Stimulated activated CD8-positive, alpha-beta memory T cell treated with anti-CD3 and anti-CD28 coated beads, Interleukin-12 subunit alpha, Interleukin-12 subunit beta, amount 100 ng/mL, for 1 hour (primary cell): ENCODE data around the gene HGD.
A peak's percentile ranks its signal among the peaks of the same experiment; 100 is the strongest.
"Not testable (repeated sequence)": the region's sequence is repeated elsewhere in the genome, so short reads cannot be mapped to it uniquely, and the experiment has no call there.

ENCODE experiments used
- DNase-seq: peaks from one replicate; pipeline ENCODE4 v3.0.0-alpha.2; 2020; ENCODE audit warnings: low read depth

Gene HGD

GRCh38 chr3:120638820-120639219 is 43.2 kb downstream of the HGD start:
- DNase-seq = not testable (repeated sequence)

- no peak for DNase-seq
Measured at GRCh38 chr3:120637851-120638559, 44.0 kb downstream of the HGD start.

- DNase-seq = no peak
Measured at GRCh38 chr3:120636795-120637401, 45.1 kb downstream of the HGD start.

GRCh38 chr3:120634539-120634938 is 47.5 kb downstream of the HGD start:
- DNase-seq = no peak

- no peak for DNase-seq
Measured at GRCh38 chr3:120625159-120625586, 56.9 kb downstream of the HGD start.

GRCh38 chr3:120623727-120624093 is 58.3 kb downstream of the HGD start:
- no peak for DNase-seq

- no peak for DNase-seq
Measured at GRCh38 chr3:120622870-120623726, 58.9 kb downstream of the HGD start.

GRCh38 chr3:120622457-120622856 is 59.6 kb downstream of the HGD start:
- DNase-seq = no peak

GRCh38 chr3:120616745-120617144 is 65.3 kb downstream of the HGD start:
- not testable (repeated sequence) for DNase-seq

GRCh38 chr3:120615847-120616609 is 66.0 kb downstream of the HGD start:
- DNase-seq = no peak

GRCh38 chr3:120614765-120615164 is 67.3 kb downstream of the HGD start:
- no peak for DNase-seq

- no peak for DNase-seq
Measured at GRCh38 chr3:120608506-120608905, 73.5 kb downstream of the HGD start.

GRCh38 chr3:120604784-120605183 is 77.3 kb downstream of the HGD start:
- DNase-seq = no peak

- DNase-seq = no peak
Measured at GRCh38 chr3:120604382-120604781, 77.7 kb downstream of the HGD start.

- DNase-seq = no peak
Measured at GRCh38 chr3:120602682-120603081, 79.4 kb downstream of the HGD start.

GRCh38 chr3:120601554-120601953 is 80.5 kb downstream of the HGD start:
- no peak for DNase-seq

GRCh38 chr3:120599211-120599610 is 82.8 kb downstream of the HGD start:
- DNase-seq = no peak

GRCh38 chr3:120597445-120598049 is 84.5 kb downstream of the HGD start:
- no peak for DNase-seq

GRCh38 chr3:120596853-120597223 is 85.2 kb downstream of the HGD start:
- no peak for DNase-seq

GRCh38 chr3:120596116-120596852 is 85.8 kb downstream of the HGD start, which contains the start of gene NDUFB4:
Gene NDUFB4, plus strand, starts transcription at chr3:120596336. Its CDS starts 24 bp downstream, at chr3:120596360.
- peak; percentile 95 for DNase-seq

- no peak for DNase-seq
Measured at GRCh38 chr3:120595788-120596115, 86.3 kb downstream of the HGD start.
